HG03565 (cell line): ENCODE results near the gene RAMACL.
"Not testable (repeated sequence)": the region's sequence is repeated elsewhere in the genome, so short reads cannot be mapped to it uniquely, and the experiment has no call there.

Source experiments
- ATAC-seq: cut with Tn5 transposase; IDR thresholded peaks from one replicate; pipeline ENCODE4 v1.9.1; 2021; ENCODE audit warnings: mild to moderate bottlenecking, moderate library complexity; ENCODE audit not compliant: unreplicated experiment

The RAMACL gene

DNA sequence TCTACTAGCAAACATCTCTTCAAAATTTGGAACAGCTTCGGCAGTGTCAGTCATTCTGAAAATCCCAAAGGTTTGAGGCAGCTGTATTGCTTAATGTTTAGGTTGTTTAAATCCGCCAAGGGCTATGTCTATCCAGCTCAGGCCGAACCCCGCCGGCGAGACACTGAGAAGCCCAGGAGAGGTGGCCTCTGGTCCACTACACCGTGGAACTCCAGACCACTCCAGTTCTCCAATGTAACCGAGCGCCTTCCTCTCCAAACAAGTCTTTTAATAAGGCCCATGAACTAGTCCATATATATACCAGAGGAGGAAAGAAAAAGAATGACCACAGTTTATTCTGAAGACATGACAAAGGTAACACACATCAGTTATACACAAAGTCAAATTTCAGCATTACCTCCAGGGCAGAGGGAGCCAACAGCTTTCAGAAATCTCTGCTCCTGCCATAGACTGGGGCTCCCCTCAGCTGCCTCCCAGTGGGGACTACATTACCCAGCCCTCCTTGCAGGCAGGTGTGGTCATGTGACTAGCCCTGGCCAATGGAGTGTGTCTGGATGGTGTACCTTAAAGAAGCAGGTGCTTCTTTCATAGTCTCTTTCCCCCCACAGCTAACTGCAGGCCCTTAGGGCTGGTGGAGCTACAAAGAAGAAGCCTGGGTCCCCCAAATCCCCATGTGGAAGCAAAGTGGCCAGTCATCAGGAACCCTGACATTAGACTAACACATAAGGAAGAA, at the start of gene RAMACL:
Gene RAMACL, minus strand, starts transcription at position 255 of the 733 bp plus-strand sequence. Its CDS starts 201 bp downstream, at position 54.
- ATAC-seq, result peak; percentile 68

DNA sequence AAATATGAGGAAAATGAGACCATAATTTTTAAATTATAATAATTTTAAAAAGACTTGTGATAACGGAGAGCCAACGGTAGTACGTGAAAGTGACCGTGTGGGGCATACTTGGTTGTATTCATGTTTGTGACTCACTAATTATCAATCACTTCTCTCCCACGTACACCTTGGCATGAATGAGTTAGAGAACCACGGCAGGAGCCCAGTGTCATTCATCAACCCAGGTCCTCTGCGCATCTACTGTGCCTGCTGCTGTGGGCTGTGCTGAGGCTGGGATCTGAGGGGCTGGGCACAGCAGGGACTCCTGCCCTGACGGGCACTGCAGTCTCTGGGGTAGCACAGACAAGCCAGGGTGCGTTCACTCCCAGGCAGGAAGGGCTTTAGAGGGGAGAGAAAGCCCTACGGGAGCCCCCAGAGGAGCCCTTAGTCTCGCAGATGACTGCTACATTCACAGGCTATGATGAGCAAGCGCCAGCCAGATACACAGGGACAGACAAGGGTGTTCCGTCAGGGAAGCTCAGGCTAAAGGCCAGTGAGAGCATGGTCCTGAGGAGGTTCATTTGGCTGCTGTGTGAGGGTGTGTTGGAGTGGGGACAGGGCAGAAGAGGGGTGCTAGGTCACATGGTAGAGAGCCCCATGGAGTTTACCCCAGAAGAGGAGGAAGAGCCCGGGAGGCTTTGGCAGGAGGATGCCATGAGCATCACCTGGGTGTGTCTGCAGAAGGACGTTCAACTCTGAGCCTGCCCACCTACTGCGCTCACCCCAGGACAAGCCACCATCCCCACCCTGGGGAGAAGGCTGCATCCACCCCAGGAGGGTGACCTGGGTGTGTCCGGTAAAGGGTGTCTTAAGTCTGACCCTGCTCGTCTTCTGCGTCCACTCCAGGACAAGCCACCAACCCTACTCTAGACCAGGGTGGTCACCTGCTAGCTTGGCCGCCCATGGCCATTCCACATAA, 48.8 kb upstream of the RAMACL start:
- no peak for ATAC-seq

DNA sequence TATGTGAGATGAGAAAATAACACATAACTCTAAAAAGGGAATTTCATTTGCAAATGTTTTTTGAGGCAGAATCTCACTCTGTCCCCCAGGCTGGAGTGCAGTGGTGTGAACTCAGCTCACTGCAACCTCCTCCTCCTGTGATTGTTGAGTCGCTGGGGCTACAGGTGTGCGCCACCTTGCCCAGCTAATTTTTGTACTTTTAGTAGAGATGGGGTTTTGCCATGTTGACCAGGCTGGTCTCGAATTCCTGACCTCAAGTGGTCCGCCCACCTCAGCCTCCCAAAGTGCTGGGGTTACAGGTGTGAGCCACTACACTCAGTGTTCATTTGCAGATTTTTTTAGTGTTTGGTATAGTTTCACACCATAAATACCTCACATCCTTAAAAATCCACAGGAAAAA, 48.1 kb upstream of the RAMACL start:
- not testable (repeated sequence) for ATAC-seq

DNA sequence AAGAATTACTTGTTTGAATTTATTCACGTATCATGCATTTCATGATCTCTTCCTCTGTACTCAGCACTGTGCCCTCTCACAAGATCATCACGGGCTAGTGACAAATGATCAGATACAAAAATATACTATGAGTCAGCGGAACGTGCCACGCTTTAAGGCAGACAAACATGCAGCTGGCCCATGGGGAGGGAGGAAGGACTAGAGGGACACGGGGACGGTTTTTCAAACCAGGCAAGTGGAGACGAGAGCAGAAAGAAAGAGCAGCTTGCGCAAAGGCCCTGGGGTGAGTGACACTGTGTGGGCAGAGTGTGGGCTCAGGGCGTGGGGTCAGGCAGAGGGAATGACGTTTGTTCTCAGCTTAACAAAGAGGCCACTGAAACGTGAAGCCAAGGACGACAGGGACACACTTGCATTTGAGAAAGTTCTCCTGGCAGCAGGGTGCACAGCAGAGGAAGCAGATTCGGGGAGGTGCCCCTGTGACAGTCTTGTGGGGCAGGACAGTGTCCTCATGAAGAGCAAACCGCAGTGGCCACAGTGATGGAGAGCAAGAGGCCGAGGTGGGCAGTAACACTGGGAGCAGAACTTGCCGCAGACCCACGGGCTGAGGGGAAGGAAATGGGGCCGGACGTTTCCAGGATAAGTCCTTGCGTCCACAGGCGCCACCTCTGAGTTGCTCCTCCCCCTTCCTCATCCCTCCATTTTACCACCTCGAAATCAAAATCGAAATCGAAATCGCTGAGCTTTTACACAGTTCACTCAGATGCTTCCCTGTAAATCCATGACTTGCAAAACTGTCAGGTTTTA, 47.5 kb upstream of the RAMACL start:
- ATAC-seq, result peak; percentile 39

DNA sequence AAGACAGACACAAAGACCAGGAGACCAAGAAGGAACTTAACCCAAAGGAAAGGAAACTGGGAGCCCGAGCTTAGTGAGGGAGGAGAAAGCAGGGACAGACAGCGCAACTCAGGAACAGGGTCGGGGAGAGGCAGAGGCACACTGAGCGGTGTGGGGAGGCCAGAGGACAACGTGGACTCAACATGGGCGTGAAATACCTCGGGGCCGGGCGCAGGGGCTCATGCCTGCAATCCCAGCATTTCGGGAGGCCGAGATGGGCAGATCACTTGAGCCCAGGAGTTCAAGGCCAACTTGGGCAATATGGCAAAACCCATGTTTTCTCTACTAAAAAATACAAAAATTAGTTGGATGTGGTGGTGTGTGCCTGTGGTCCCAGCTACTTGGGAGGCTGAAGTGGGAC, 46.3 kb upstream of the RAMACL start:
- ATAC-seq, result no peak

DNA sequence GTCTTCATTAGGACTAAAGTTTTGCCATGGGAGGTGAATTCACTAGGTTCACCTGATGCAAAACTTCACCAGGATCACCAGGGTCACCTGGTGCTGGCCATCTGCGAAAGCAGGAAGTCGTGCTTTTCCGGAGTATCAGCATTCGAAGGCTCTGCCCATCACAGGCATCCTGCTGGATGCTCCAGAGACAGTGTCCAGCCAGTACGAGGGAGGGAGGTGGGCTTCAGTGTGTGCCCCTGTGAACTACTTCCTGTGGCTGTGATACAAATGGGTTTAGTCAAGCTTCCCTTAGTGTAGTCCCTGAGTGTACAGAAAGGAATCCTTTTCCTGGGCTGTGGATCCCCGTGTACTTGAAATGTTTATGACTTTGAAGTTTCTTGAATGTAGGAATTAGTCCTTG, 44.0 kb upstream of the RAMACL start:
- ATAC-seq, result no peak

DNA sequence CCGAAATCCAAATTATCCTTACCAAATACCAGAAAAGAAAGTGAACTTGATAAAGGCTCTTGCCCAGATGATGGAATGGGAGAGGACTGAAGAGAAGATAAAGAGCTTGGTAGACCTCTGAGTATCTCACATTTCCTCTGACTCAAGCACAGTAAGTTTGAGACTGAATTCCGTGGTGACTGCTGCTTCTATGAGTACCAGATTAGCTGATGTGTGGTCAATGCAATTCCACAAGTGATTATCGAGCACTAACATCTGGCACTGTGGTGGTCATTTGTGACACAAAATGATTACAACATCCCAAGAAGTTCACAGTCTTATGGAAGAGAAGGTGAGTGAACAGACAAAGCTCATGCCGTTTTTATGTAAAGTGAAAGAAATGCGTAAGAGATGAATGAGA, 43.1 kb upstream of the RAMACL start:
- ATAC-seq, result no peak

DNA sequence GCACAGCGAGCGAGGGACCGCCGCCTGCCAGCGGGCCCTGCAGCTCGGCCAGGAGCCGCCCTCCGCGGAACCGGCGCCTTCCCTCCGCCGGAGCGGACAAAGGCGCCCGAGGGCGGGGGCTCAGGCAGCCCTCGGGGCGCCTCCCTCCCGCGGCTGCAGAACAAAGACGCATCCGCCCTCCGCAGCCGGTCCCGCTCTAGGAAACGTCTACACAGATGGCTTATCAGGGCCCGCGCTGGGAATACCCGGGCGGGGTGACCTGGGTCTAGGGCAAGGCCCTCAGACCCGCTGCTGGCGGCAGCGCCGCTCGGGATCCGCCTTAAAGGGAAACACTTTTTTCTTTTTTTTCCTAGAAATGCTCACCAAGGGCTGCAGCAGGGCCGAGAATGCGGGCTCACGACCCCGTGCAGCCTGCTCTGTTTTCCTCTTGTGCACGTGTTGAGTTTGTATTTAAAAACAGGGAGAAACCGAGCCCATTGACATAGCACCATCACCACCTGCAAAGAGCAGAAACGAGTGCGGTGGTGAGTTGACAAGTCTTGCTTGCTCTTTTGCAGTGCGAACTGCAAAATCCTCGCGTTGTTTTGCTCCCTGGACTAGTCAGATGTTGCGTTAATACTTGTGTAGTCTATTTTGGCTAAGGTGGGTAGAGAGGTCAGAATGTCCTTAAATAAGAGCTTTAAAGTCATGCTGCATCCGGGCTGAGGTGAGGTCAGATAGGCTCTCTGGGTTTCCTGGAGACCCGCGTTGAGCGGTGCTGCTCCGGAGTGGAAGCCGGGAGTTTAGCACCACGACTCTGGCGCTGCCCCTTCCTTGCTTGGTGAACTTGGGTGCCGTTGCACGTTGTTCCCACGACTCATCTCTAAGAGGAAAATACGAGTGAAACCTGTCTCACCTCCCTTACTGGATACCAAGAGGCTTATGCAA, 41.7 kb upstream of the RAMACL start:
- peak; percentile 18 for ATAC-seq

DNA sequence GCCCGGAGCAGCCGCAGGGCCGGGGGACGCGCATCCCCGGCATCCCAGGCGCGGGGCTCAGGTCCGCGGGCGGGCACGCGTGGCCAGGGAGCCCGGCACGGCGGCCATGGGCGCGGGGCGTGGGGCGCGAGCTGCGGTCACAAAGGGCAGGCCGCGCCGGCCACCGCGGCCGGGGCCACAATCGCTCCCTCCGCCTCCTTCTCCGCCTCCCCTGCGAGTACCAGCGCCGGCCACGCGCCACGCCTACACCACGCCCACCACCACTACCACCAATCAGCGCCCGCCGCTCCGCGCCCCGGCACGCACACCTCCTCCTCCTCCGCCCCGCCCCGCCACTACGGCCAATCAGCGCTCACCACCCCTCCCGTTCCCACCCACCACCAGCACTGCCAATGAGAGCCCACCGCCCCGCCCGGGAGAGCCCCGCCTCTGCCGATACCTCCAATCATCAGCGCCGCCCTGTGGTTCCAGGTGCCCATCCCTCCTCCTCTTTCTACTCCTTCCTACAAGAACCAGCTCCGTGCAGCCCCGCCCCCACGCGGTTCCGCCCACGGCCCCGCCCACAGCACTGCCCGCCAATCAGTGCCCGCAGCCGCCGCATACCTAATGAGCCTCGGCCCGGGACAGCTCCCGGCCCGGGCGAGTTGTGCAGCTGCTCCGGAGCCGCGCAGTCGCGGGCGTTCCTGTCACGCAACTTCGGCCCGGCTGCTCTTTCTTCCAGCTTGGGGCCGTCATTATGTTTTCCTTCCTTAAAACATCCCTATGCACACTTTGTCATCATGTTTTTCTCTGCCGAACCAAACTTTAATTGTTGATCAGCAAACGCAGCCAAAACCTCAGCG, 40.8 kb upstream of the RAMACL start, which contains the start of gene RPS6KA2:
Gene RPS6KA2, minus strand, starts transcription at position 219 of the 842 bp plus-strand sequence. CDS start 232 bp downstream, outside the sequence.
- peak; percentile 74 for ATAC-seq

DNA sequence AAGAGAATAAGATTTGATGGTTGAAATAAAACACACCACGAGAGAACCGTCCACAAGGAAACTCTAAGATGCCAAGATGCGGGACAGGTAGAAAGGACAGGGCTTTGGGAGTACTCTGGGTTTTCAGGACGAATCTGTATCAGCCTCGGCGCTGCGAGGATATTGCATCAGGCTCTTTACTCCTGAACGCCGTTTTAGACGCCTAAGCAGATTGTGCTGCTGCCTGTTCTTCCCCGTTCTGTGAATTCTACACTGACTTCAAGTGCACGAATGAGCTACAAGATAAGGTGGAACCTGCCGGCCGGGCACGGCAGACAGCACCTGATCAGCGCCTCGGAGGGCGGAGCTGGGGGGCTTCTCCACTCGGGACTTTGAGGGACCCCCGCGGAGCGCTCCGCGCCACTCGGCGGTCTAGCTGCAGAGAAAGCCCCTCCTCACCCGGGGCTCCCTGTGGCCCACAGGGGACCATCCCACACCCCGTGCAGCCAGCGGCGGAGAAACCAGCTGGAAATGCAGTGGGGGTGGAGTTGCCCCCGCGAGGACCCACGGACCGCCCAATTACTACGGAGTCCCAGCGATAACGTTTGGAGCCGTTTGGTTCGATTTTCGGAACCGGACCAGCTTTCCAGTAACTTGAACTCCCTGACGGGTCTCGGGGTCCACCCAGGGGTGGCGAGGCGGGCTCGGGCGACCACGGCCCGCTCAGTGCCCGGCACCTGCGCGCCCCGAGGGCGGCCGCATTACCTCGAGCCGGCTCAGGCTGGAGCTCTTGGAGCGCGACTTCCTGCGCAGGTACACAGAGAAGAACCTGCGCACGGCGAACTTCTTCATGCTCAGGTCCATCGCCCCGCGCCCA, 39.9 kb upstream of the RAMACL start:
- ATAC-seq, result peak; percentile 7

DNA sequence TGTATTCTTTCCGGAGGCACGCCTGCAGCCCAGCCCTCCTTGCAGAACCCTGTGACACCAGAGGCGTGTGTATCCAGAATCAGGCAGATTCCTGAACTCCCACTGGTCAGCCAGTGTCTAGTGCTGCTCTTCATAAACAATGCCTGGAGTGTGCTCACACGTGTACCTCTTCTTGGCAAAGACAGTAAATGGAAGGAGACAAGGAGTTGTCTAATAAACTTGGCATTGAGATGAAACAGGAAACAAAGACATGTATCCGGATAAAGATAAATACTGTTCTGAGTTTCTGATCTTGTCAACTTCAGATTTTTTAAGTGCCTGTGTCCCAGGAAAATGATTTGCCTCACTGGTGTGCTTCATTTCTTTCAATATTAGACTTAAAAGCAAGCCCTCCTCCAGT, 38.9 kb upstream of the RAMACL start:
- no peak for ATAC-seq

DNA sequence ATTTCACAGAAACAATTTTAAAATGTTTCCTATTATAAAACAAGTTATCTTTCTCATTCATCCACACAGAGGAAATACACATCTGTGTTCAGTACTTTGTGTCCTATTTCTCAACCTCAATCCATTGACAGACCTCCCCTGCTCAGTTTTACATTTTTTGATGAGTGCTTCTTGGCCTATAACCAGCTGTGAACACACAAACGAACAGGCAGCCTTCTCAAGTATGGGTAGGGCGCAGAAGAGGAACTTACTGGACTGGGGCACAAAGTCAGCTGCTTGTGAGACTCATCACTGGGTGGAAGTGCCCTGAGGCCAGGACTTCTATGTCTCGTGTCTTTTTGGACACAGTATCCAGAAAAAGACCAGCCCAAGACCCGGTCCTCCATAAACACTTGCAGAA, 37.8 kb upstream of the RAMACL start:
- ATAC-seq, result no peak

DNA sequence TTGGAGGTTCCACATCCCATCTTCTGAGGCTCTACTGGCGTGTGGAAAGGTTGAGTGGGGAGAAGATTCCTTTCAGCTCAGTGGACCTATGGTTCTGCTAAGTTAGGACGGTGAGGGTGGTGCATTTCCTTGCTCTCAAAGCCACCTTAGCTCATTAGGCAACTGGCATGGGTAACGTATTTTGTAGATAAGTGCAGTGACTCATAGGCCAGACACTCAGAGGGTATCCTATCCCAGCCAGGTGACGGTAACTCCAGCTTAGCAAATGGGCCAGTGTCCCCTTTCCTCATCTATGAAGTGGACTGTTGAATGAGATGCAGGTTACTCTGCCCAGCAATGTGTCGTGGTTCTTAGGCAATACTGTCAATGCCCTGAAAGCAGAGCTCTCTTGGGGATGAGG, 36.8 kb upstream of the RAMACL start:
- ATAC-seq, result no peak

DNA sequence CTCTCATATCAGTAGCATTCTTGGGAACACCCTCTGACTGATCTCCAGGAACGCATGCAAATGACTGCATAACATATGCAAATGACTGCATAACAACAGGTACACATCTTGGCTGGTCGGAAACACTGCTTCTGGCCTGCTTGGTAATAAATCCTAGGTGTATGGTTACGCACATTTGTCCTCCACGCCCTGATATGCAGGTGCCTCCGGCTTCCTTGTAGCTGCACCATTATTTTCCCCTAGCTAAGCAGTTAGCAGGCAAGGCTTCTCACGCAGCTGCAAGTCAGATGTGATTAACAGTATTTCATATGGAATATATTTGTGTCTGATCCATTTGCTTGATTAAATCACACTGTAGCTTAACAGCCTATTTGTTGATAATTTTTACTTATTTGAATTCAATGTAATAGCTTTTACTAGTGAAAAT, 34.6 kb upstream of the RAMACL start:
- no peak for ATAC-seq

DNA sequence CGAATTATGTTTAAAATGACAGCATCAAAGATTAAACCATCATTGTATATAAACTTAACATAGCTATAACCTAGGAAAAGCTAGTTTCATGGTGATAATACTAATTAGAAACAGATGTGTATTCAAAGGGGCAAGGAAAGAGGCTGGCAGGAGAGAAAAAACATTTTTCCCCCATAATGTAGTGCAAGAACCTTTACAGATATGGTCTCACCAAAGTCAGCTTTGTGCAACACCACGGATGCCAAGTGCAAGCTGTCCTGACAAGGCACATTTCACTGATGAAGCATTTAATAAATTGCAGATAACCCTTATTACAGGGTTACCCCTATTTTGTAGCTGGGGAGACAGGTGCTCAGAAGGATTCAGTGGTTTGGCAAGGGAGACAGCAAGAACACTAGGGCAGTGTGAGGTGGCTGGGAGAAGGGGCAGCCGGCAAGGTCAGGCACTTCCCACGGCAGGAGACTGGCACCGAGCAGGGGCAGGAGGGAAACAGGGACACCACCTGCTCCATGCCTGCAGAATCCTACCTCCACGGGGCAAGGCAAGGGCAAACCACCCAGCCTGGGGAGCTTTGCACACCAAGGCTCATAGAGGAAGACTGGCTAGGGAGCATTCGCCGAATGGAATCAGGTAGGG, 34.1 kb upstream of the RAMACL start:
- ATAC-seq, result no peak

DNA sequence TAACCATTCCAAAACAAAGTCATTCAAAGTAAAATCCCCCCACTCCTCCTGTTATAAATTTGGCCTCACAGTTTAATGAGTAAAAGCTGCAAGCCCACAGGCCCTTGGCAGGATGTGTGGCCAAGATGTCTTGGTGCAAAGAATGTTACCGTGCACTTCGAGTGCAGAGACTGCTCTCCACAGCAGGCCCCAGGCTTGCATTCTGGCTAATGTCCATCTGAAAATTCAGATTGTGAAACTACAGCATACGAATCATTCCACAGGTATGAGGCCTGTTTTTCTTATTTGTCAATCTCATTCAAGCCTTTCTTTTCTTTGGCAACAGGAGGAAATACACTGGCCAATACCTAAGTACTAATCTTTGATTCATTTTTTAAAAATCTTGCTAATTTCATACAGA, 33.4 kb upstream of the RAMACL start:
- no peak for ATAC-seq

DNA sequence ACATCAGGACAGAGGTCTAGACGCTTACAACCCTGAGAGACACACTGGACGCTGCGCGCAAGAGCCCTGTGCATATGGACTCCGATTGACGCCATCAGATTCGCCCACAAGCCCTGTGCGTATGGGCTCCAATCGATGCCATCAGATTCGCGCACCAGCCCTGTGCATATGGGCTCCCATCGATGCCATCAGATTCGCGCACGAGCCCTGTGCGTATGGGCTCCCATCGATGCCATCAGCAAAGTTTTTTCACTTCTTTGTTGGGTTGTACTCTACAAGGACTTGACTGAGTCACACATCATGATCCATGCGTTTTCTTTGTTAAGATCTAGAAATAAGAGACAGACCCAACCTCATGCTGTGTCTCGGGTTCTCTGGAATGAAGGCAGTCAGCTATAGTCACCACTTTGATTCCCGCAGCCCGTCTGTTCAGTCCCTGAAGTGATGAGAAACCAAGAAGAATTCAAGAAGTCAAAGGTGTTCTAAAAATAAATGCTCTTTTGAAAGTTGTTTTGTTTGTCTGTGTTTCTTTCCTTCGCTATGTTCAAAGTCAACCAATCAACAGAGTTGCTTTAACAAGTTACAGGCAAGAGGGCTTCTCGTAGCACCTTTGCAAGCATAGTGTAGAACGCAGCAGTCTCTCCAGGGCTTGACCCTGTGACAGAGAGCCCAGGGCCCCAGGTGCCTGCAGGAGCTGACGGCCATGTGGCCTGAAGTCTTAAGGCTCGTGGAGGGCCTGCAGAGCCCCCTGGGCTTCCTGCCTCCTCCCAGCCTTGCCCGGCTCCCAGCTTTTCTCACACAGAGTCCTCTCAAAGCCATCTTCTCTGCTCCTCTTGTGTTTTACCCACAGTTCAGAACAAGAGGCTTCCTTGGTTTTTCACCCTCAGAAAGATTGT, 32.6 kb upstream of the RAMACL start:
- ATAC-seq, result no peak
